ENCODE data around the gene RBPJ.

Gene RBPJ

DNA sequence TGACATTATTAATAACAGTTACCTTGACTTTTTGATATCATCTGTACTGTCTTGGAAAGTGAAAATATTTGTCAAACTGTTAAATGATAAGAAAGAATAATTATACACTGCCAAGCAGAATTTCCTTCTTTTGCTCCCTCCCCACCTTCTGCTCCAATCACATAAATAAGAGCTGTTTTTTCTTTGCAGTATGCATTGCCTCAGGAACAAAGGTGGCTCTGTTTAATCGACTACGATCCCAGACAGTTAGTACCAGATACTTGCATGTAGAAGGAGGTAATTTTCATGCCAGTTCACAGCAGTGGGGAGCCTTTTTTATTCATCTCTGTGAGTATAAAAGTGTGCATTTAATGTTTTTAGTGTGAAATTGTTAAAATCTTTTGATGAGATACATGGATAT is 103.3 kb downstream of the RBPJ start:
- DNase-seq: no peak

DNA sequence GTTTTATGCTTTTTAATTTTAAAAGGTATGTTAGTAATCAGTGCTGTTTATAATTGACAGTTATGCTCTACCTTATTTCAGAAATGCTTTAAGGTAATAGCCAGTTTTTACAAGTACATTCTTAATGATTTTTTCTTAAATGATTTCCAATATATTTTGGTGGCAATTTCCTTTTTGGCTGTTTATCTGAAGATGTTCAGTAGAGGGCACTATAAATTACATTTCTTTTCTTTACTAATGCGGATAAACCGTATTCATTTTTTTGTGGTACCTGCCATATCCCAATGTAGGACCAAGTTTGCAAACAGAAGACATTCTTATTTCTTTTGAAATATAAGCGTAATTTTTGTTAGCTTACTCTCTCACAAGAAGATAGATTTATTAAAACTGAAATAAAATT is 104.0 kb downstream of the RBPJ start:
- no peak for DNase-seq

DNA sequence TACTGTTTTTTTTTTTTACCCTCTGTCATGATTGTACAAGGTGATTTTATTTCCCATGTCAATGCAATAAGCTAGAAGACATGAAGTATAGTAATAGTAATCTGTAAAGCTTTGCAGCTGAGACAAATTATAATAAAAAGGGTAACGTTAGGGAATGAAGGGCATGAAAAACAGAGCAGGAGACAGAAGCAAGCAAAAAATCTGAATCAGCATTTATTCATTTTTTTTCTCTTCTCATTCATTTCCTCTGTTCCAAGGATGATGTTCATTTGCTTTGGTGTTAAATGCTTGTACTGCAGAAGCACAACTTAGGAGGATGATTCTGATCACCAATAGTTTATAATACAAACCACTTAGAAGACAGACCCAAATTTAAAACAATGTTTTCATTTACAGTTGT is 105.1 kb downstream of the RBPJ start:
- no peak for DNase-seq

DNA sequence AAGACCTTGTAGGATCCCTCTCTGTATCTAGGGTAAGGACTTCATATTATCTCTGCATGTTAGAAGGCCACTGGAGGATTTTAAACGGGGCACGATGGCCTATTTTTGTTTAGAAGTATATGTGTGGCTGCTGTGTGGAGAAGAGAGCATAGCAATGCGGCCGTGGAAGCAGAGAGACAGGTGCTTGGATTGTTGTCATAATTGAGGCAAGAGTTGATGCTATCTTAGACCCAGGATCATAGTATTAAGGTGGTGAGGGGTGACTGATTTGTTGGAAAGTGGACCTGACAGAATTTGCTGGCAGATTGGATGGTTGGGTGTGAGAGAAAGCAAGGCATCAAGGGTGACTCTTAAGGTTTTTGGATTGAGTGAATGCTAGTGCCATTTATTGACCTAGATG is 106.1 kb downstream of the RBPJ start:
- DNase-seq: no peak

DNA sequence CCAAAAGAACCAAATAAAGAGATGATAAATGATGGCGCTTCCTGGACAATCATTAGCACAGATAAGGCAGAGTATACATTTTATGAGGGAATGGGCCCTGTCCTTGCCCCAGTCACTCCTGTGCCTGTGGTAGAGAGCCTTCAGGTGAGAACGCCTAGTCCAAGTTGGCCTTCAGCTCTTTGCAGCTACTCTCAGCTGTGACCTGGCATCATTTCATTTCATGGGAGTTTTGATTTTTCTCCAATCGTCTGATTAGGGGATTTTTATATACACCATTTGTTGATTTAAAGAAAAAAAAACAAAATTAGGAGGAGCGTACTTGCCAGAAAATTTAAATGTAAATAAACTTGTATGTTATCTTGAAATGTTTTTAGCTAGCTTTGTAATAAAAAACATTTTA is 109.1 kb downstream of the RBPJ start:
- no peak for DNase-seq

DNA sequence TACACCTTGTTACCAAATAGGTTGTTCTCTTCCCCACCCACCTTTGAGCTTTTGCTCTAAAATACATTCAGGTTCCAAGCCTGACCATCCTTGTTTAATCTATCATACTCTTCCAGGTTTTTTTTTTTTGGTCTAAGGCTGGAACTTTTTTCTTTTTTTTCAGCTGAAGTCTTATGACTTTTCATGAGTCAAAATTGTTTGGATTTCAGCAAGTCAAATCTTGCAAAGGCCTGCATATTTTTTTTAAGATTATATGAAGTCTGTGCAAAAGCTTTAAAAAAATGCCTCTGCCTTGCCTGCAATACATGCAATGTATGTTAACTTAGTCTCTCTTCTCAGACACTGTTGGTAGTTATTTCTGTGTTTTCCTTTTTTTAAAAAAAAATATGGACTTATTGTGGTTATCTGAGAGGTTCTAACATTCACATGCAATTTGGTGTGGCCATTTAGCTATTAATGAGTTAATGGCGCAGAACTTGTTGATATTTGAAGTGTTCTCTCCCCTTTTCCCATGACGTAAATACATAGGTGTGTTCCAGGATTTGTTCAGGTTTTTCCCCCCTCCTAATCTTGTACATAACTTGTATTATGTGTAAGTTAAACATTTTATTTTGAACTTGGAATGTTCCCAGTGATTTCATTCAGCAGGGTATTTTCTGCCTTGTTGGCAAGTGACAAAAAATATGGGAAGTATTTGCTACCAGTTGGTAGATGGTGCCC is 110.8 kb downstream of the RBPJ start:
- no peak for DNase-seq

DNA sequence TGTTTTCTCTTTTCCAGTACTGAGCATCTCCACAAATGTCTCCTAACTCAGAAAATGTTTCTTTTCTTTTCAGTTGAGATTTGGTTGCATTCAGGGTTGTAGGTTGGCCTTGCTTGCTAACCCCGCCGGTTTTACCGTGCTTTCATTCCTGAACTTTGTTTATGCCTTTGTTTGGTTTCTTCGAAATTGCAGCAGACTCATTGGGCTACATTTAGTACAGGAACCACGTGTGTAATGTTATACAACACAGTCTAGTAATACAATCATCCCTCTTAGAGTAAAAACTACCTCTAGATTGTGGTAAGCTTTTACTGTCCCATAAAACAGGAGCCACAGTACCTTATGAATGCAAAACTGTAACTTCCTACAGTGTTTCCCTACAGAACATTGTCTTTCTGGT is 111.6 kb downstream of the RBPJ start:
- no peak for DNase-seq

DNA sequence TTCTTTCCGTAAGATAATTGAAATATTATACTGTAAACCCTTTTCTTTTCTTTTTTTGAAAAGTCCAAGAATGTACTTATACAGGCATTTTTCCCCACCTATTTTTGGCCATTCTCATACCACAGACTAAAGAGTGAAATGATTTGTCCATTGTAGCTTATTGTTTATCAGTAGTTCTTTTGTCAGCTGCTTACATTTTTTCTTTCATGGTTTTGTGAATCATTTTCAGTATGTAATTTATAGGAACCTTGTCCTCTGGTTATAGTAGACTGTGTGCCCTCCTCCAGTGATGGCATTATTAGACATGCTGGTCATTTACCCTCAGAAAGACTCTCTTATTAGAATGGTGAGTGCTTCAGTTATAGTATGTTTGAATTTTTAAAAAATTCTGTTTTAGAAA is 112.7 kb downstream of the RBPJ start:
- DNase-seq: no peak

DNA sequence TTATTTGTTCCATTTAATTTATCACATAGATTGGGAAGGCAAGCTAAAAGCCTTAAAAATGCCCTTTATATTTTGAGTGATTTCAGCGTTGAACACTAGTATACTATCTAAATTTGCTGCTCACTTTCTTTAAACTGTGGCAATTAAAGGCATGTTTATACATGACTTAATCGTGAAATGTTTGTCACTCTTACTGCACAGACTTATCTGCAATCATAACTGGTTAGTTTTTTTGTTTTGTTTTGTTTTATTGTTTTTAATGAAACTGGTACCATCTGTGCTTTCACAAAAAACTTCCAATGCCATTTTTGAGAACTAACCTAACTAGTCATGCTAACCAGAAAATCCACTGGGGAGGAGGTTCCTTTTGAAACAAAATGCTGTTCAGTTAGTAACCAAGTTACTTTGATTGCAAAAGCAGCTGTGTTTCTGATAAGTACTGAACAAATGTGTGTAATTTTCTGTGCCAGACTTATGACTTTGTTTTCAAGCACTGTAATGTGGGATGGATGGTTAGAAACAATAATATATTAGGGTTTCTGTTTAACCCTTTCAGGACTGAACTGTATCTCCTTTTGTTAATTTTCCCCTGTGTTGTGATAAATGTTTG is 113.3 kb downstream of the RBPJ start:
- no peak for DNase-seq

DNA sequence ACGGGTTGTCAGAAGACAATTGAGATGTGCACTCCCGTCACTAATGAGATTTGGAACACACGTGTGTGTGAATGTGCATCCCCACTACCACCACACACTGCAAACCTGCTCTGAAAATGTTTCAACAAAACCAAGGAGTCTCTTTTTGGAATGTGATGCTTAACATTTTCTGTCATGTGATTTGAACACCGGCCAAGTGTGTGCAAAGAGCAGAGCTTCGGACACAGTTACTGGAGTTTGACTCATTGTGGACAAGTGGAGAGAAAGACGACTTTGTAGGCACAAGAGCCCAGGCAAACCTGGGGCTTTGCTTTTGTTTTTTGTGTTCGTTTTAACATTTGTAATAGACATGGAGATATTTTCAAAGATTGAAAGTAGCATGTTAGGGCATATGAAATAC is 120.3 kb downstream of the RBPJ start:
- no peak for DNase-seq

DNA sequence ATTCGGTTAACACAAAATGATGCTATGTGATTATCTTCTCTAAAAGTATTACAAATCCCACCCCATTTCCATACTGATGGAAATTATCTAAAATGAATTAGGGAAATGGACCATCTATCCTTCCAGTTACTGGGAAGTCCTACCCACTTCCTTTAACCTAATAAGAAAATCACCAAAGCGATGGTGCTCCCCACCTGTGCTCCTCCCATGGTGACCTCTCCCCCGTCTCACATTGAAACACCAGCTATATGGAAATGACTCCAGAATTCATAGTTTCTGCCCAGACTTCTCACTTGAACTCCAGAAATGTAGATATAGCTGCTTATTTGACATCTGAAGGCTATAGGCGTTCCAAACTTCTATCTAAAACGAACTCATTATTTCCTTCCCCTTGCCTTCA is 121.0 kb downstream of the RBPJ start:
- no peak for DNase-seq

DNA sequence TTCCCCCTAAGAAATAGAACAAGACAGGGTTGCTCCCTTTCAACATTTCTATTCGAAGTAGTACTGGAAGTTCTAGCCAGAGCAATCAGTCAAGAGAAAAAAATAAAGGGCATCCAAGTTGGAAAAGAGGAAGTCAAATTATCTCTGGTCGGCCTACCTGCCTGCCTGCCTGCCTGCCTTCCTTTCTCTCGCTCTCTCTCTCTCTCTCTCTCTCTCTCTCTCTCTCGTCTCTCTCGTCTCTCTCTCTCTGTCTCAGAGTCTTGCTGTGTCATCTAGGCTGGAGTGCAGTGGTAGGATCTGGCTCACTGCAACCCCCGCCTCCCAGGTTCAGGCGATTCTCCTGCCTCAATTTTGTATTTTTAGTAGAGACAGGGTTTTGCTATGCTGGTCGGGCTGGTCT is 126.6 kb downstream of the RBPJ start:
- DNase-seq: no peak

DNA sequence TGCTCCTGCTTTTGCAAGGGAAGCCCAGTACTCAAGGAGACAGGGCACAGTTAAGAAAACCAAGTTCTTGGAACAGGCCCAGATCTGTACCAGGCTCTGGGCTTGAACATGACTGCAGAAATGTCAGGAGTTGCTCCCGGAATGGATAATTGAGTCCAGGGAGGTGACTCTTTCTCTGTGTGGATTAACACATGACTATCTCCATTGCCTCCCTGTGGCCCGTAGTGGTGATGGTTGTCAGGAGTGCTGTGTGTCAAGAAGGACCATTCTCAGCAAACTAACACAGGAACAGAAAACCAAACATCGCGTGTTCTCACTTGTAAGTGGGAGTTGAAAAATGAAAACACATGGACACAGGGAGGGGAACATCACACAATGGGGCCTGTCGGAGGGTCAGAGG is 129.6 kb downstream of the RBPJ start:
- no peak for DNase-seq

DNA sequence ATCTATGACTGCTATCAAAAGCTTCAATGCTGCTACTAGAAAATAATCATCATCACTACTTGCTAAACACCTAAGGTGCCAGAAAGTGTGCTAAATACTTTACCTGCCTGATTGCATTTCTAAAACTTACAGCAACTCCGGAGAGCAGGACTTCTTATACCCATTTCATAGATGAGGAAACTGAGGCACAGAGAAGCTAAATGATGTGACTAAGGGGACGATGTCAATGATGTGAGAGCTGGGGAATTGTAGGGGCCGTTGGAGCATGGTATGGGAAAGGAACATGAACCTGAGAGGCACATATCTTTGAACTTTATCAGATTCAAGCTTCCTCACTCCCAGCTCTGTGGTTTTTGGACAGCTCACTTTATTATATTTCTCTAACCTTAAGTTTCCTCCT is 130.8 kb downstream of the RBPJ start:
- no peak for DNase-seq

DNA sequence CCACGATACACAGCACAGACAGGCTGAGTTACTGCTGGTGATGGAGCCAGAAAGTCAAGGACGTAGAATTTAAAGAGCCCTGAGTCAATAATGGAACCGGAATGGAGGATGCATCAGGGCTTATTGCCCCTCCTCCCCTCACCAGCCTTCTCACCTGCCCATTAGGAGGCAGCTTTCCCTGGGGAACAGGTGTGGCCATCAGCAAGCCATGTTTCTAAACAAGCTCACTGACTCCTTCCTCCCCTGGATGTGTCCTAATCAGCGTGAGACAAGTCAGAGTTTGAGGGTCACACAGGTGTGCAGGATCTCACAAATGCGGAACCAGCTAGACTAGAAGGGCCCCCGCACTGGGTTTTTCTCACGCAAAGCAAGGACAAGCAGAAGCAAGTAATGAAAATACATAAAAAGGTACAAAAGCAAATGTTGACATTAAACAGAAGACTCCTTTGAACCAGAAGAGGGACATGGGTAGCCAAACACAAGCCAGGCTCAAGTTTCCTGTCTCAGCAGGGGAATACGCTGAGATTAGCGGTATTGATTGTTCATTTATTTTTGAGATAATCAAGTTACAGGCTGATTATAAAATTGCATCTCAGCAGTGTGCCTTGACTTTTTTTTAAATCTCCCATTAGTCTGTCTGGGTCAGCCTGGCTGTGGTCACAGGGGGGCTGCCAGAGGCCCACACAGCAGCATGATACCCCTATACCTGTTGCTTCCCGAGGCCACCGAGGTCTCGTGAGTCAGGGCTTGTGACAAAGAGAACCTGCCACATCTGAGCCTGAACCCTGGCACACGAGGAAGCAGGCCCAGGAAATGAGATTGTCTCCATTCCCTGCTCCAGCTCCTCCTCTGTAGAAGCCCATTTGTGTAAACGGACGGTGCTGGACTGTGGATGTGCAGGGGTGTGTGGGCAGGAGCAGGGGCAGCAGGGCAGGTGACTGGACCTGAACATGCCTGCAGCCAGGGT is 132.0 kb downstream of the RBPJ start:
- no peak for DNase-seq

DNA sequence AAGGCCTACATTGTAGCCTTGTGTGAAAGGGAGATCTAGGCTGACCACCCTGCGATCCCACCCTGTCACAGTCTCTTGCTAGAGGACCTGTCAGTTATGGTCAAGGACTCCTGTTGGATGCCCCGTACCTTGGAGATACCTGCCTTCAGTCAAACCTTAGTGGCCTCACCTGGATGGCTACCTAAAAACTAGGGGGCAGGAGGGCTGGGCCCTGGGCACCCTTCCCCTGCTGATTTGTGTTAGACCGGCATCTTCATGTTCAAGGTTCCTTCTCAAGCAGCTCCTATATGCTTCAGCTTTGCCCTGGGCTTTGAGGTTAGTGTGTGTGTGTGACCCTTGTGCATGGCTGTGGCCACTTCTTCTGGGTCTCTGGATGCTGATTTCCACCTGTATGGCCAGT is 134.1 kb downstream of the RBPJ start:
- DNase-seq: no peak

DNA sequence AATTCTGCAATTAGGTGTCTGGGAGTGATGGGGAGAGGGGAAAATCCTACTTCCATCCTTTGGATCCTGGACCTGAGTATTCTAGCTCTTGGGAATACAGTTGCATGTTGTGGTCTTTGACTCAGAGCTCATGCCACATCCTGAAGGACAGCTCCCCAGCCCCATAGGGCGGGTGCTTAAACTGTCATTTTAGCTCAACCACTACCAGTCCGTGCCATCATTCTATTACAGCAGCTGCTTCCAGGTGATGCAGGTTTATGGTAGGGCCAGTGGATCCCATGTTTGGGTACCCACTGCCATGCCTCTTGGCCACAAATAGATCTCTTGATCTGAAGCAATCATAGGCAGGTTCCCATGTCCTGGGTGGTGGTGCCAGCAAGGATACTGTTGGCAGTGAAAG is 134.8 kb downstream of the RBPJ start:
- DNase-seq: no peak

DNA sequence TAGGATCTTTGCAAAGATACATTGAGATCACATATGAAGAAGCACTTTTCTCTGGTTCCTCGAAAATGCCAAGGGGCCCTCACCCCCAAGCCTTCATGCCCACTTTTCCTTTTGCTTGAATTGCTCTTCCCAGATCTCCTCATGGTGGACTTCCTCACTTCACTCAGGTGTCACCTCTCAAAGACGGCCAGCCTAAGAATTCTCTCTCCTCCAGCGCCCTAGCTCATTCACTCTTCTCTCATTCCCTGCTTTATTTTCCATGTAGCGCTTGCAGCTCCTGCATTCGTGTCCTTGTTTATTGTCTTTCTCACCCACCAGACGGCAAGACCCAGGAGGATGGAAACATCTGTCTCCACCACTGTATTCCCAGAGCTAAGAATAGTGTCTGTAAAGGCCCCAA is 136.6 kb downstream of the RBPJ start:
- no peak for DNase-seq

DNA sequence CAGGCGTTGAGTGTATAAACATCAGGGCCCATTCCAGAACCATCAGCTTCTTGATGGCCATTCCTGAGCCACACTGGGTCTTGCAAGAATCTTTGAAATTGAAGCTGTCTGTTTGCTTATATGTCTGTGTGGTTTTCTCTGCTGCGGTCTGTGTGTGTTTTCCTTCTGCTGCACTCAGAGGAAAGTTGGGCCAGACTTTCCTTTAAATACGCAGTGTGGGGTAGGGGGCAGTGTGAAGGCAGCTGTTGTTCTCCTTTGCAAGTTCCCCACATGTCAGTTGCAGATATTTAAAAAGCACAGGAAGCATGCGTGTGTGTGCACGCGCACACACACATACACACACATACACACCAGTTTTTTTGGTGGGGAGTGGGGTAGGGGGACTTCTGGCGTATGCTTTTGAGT is 137.3 kb downstream of the RBPJ start:
- no peak for DNase-seq

DNA sequence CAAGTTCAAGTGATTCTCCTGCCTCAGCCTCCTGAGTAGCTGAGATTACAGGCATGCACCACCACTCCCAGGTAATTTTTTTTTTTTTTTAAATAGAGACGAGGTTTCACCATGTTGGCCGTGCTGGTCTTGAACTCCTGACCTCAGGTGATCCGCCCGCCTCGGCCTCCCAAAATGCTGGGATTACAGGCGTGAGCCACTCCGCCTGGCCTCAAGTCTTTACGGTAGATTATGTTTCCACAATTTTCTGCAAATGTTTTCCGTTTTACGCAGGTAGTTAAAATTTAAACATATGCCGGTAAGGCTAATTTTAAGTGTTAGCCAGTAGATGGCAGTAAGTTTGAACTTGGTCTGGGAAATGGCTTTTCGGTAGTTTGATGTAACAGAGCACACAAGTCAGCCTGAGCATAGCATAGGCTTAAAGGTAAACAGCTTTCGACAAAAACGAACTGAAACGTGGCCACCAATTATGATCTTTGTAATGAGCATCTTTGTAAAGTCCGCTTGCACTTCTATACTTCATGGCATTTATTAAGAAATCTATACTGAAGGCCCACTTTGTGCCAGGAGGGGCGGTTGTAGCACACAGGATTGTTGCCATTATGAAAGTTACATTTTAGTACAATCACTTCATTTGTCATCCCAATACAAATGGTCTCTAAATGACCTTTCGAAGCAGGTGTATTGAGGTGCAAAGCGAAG is 138.4 kb downstream of the RBPJ start:
- DNase-seq: peak; percentile 10

DNA sequence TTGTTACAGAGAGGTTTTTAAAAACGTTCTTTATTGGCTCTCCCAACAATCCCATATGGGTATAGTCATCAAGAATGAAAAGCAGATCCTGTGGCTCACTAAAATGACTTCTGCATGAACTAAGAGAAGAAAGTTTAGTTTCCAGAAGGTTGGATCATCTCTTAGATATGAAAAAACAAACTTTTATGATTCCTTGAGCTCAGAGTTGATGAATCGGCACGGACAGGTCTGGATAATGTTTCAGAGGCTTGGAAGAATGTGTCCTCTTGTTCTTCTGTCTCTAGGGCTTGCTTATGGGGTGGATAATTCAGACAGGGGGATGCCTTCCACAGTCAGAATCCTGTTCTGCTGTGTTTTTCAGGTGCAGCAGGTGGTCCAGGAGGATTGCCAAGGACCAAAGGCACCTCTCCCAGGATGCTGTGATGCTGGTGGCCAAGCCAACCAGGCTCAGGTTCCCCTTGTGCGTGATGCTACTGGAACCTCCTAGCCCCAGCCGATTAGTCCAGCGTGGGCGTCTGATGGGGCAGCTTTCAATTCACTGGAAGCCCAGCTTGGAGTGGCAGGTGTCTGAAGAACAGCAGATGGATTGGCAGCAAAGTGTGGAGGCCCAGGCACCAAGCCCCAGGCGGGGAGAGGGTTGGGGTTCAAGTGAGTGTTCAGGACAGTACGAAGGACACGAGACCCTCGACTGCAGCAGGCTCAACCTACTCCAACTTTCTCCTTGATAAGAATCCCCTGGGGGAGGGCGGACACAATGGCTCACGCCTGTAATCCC is 139.1 kb downstream of the RBPJ start:
- no peak for DNase-seq

DNA sequence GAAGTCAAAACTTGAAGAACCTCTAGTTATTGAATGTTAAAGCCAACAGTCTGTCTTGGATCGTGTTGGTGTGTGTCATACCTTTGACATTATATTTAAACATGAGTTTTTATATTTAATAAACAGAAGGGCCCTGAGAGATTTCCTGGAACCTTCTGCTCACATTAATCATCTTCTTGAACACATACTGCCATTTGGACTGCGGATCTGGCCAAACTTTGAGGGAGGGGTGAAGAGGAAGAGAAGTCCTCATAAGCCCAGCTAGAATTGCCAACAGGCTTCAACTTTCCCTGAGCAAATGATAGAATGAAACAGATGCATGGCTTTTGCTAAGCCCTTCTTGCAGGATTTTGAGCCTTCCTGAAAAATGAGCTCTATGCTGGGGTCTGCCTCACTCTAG is 142.1 kb downstream of the RBPJ start:
- DNase-seq: no peak

DNA sequence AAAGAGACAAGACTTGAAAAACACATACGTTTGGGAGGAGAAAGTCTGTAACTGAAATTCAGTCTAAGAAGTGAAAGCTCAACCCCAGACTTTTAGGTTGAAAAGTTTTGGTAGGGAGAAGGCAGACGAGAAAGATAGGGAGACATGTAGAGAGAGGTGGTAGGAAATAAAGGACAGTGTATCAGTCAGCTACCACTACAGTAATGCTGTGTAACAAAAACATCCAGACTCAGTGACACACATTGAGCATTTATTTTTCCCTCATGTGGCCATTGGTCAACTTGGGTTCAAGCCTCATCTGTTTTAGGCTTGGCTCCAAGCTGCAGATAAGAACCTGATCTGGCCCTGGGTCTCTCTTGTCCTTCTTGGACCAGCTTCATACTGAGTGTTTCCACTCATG is 142.6 kb downstream of the RBPJ start:
- no peak for DNase-seq
